HL-60/S4 (cell line): ENCODE measurements around the gene ERI3.

Experiments used
- in situ Hi-C: fragments of 300-500 bp; cut with MboI; formaldehyde crosslinking; loops from 2 replicates; pipeline ENCODE4 v1.14.3; 2022; ENCODE audit warnings: low sequenced_read_pairs

ERI3 gene

GRCh38 chr1:44354840-44355581, at the start of gene ERI3:
ERI3 (minus strand) TSS chr1:44355257; CDS start chr1:44355026, 231 bp downstream.
- in situ Hi-C loops: no loop called here

GRCh38 chr1:44401256-44402228, 46.5 kb upstream of the ERI3 start:
- in situ Hi-C loops: no loop called here

- in situ Hi-C loops: no loop called here
These were observed 35.2 kb upstream of the ERI3 start for GRCh38 chr1:44390277-44390676.

- in situ Hi-C loops: no loop called here
These were observed 34.4 kb upstream of the ERI3 start for GRCh38 chr1:44389437-44389836.

- in situ Hi-C loops: no loop called here
These were observed 33.5 kb upstream of the ERI3 start for GRCh38 chr1:44388551-44388950.

- in situ Hi-C loops: no loop called here
These were observed 25.7 kb upstream of the ERI3 start for GRCh38 chr1:44380666-44381177.

GRCh38 chr1:44377925-44378784, 23.1 kb upstream of the ERI3 start:
- in situ Hi-C loops: loop anchor here (10.0 kb wide), 1 partner anchor 217 kb away; no protein-coding TSS in a partner anchor

GRCh38 chr1:44375547-44375946, 20.5 kb upstream of the ERI3 start:
- in situ Hi-C loops: loop anchor here (10.0 kb wide), 1 partner anchor 219 kb away; no protein-coding TSS in a partner anchor

GRCh38 chr1:44371206-44371605, 16.1 kb upstream of the ERI3 start:
- in situ Hi-C loops: loop anchor here (10.0 kb wide), 1 partner anchor 224 kb away; no protein-coding TSS in a partner anchor

- in situ Hi-C loops: no loop called here
These were observed 13.6 kb upstream of the ERI3 start for GRCh38 chr1:44368471-44369151.

GRCh38 chr1:44367944-44368343, 12.9 kb upstream of the ERI3 start:
- in situ Hi-C loops: no loop called here

- in situ Hi-C loops: no loop called here
These were observed 11.4 kb upstream of the ERI3 start for GRCh38 chr1:44366371-44366975.

GRCh38 chr1:44361478-44361877, 6.4 kb upstream of the ERI3 start:
- in situ Hi-C loops: no loop called here

GRCh38 chr1:44359234-44359935, 4.3 kb upstream of the ERI3 start:
- in situ Hi-C loops: no loop called here

- in situ Hi-C loops: no loop called here
These were observed 2.7 kb upstream of the ERI3 start for GRCh38 chr1:44357710-44358109.

GRCh38 chr1:44355582-44356305, 687 bp upstream of the ERI3 start:
- in situ Hi-C loops: no loop called here

- in situ Hi-C loops: no loop called here
These were observed 703 bp downstream of the ERI3 start for GRCh38 chr1:44354268-44354839.

- in situ Hi-C loops: no loop called here
These were observed 1.5 kb downstream of the ERI3 start for GRCh38 chr1:44353604-44354003.
